A549 treated with Hydrocortisone at 1 μM for 4 hours (cell line): ENCODE data around the gene HCAR2. TPM values are rescaled to one million over a fixed set of nuclear protein-coding genes. Genes with fewer than 3 reads are reported as not detected.

ENCODE experiments used
- total RNA-seq: library from RNA; stranded (reverse); fragments of 200-300 nt; extraction: Qiagen RNA extraction; gene quantifications from 5 replicates; pipeline ENCODE4 v1.2.3, GENCODE V29; 2022

The HCAR2 gene
- 0.05 to 0.10 TPM (median 0.08 TPM) in 4 of 5 replicates, not detected in the other for total RNA-seq

DNA sequence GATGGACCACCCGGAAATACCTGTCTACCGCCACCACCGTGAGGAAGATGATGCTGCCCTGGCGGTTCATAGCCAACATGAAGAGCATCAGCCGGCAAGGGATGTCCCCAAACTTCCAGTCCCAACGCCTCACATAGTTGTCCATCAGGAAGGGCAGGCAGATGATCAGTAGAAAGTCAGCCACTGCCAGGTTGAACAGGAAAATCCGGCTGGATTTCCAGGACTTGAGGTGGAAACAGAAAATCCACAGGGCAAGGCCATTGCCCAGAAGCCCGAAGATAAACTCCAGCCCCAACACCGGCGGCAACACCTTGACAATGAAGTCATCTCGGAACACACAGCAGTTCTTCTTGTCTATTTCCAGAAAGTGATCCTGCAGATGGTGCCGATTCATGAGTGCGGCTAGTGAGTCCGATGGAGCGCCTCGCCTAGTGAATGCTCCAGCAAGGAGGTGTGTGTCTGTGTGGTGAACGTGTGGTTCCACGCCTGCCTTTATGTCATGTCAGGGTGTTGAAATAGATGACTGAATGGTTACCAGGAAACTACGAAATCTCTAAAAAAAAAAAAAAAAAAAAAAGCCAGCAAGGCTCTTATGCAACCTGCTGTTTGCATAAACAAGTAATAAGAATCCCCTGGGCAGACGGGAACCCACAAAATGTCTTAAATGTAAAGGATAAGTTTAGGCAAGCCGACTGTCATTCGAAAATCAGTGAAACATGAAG, at the start of gene HCAR2:
HCAR2 (minus strand) TSS at position 468 of the 722 bp plus-strand sequence; CDS start at position 394, 74 bp downstream.

DNA sequence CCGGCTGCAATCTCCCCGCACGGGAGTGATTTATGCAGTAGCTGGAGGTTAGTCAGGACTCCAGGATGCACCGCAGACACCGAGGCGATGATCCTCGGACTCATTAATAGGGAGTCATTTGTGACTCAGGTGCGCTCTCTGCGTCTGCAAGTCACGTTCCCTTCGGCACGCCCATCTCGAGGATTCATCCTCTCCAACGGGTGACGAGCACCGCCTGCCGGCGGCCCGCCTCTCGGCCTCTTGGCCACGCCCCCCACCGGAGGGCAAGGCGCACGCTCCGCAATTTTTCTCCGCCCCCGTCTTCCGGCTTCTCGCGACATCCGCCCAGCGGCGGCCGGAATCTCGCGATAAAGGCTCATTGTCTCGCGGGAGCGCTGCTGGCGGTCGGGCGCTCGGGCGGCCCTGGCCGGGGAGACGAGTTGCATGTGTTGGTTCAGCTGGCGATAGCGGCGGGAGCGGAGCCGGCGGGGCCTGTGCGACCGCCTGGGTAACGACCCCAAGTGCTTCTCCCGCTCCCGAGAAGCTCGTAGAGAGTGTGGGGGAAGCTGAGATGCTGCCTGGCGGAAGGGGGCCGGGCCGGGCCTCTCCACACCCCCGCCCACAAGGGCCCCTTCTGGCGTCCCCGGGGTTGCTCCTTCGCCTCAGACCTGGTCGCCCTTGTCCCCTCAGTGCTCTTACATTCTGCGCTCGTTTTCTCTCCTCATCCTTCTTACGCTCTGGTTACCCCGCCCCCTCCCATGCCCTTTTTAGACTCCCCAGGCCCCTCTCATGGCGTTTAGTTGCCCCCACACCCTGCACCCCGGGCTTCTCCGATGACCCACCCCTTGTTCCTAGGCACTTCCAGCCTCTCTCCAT, 49.5 kb upstream of the HCAR2 start, which contains the start of gene DENR:
DENR (plus strand) TSS at position 361 of the 855 bp plus-strand sequence. CDS start 878 bp downstream, outside the sequence.

DNA sequence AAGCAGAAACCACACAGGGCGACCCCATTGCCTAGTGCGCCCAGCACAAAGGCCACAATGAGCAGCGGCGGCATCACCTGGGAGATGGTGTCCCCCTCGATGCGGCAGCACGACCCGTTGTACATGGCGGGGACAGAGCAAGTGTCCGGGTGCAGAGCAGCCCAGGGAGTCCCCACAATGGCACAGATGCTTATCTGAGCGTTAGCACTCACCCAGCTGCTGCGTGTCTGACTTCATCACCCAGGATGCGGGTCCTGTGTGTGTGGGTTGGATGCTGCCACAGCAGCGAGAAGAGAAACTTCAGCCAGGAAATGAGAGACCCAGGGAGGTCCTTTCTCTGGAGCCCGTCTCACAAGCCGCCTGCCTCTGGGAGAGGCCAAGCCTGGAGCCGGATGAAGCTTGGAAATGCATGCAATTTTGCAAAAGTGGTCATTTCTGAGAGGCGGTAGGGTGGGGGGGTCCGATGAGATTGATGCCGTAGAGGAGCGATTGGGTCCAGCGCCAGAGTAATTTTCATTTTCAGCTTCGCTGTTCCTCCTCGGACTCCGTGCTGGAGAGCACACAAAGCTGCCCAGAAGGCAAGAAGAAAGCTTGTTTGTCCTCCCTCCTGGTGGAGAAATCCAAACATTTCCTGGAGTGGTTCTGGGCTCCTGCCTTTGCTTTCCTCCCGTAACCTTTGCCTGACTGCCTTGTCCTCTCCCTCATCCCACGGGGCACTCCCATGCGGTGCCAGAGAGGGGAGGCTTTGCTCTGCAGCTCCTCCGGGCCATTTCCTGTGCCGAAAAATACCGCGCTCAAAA, 27.3 kb upstream of the HCAR2 start, which contains the start of gene HCAR1:
HCAR1 (minus strand) TSS at position 630 of the 800 bp plus-strand sequence; CDS start at position 125, 505 bp downstream.

DNA sequence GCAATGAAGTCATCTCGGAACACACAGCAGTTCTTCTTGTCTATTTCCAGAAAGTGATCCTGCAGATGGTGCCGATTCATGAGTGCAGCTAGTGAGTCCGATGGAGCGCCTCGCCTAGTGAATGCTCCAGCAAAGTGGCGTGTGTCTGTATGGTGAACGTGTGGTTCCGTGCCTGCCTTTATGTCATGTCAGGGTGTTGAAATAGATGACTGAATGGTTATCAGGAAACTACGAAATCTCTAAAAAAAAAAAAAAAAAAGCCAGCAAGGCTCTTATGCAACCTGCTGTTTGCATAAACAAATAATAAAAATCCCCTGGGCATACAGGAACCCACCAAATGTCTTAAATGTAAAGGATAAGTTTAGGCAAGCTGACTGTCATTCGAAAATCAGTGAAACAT, 13.5 kb upstream of the HCAR2 start, which contains the start of gene HCAR3:
HCAR3 (minus strand) TSS at position 154 of the 400 bp plus-strand sequence; CDS start at position 80, 74 bp downstream.

Other genes with a start within 250 kb of the HCAR2 start
- gene ZCCHC8, start 202.4 kb downstream of the HCAR2 start, total RNA-seq: 22.2 to 24.9 TPM (median 22.7 TPM) in 5 replicates
- 45.1 to 66.3 TPM (median 55.6 TPM) in 5 replicates for gene RSRC2, start 176.4 kb downstream of the HCAR2 start, total RNA-seq
- 18.5 to 22.4 TPM (median 21.3 TPM) in 5 replicates for gene KNTC1, start 176.1 kb downstream of the HCAR2 start, total RNA-seq
- gene HCAR3, start 13.5 kb upstream of the HCAR2 start, total RNA-seq: 0.11 TPM in 1 of 5 replicates, not detected in the others
- 0.03 to 0.05 TPM (median 0.03 TPM) in 3 of 5 replicates, not detected in the others for gene HCAR1, start 27.5 kb upstream of the HCAR2 start, total RNA-seq
- gene DENR, start 49.5 kb upstream of the HCAR2 start, total RNA-seq: 50.8 to 71.9 TPM (median 54.8 TPM) in 5 replicates
- 0.03 to 0.06 TPM (median 0.06 TPM) in 3 of 5 replicates, not detected in the others for gene CCDC62, start 71.2 kb upstream of the HCAR2 start, total RNA-seq
- 26.3 to 30.8 TPM (median 26.8 TPM) in 5 replicates for gene HIP1R, start 132.1 kb upstream of the HCAR2 start, total RNA-seq
- gene VPS37B, start 192.8 kb upstream of the HCAR2 start, total RNA-seq: 27.7 to 29.7 TPM (median 28.8 TPM) in 5 replicates